GM18519 (cell line): ENCODE results near the gene HMMR.
"Not testable (repeated sequence)": the region's sequence is repeated elsewhere in the genome, so short reads cannot be mapped to it uniquely, and the experiment has no call there.

Source experiments
- ATAC-seq: cut with Tn5 transposase; IDR thresholded peaks from one replicate; pipeline ENCODE4 v1.9.1; 2021; ENCODE audit warnings: mild to moderate bottlenecking, moderate library complexity; ENCODE audit not compliant: unreplicated experiment, low FRiP score

HMMR gene

GRCh38 chr5:163460562-163461171 lies at the start of gene HMMR:
TSS of gene HMMR (plus strand) at chr5:163460632. CDS start at chr5:163460693, 61 bp downstream.
- no peak for ATAC-seq

GRCh38 chr5:163415673-163416072 lies 44.8 kb upstream of the HMMR start:
- ATAC-seq: not testable (repeated sequence)

- no peak for ATAC-seq
Measured at GRCh38 chr5:163424836-163425235, 35.6 kb upstream of the HMMR start.

GRCh38 chr5:163426128-163426527 lies 34.3 kb upstream of the HMMR start:
- ATAC-seq: not testable (repeated sequence)

GRCh38 chr5:163432544-163432943 lies 27.9 kb upstream of the HMMR start:
- ATAC-seq: no peak

GRCh38 chr5:163433271-163433670 lies 27.2 kb upstream of the HMMR start:
- ATAC-seq: no peak

GRCh38 chr5:163434401-163434866 lies 26.0 kb upstream of the HMMR start:
- no peak for ATAC-seq

- no peak for ATAC-seq
Measured at GRCh38 chr5:163436515-163436914, 23.9 kb upstream of the HMMR start.

GRCh38 chr5:163437011-163437308 lies 23.5 kb upstream of the HMMR start:
- no peak for ATAC-seq

- ATAC-seq: peak; percentile 83
Measured at GRCh38 chr5:163437309-163438182, 22.9 kb upstream of the HMMR start, which contains the start of gene CCNG1. TSS of gene CCNG1 (plus strand) at chr5:163437595. CDS start at chr5:163439257, 1,662 bp downstream.

GRCh38 chr5:163439092-163439425 lies 21.4 kb upstream of the HMMR start:
- peak; percentile 31 for ATAC-seq

- ATAC-seq: no peak
Measured at GRCh38 chr5:163440954-163441353, 19.5 kb upstream of the HMMR start.

- ATAC-seq: no peak
Measured at GRCh38 chr5:163444526-163444925, 15.9 kb upstream of the HMMR start.

GRCh38 chr5:163445345-163445744 lies 15.1 kb upstream of the HMMR start:
- no peak for ATAC-seq

GRCh38 chr5:163447191-163447590 lies 13.2 kb upstream of the HMMR start:
- ATAC-seq: no peak

- ATAC-seq: no peak
Measured at GRCh38 chr5:163447875-163448274, 12.6 kb upstream of the HMMR start.

- ATAC-seq: no peak
Measured at GRCh38 chr5:163448491-163448890, 11.9 kb upstream of the HMMR start.

- no peak for ATAC-seq
Measured at GRCh38 chr5:163451489-163451888, 8.9 kb upstream of the HMMR start.

GRCh38 chr5:163453705-163454104 lies 6.7 kb upstream of the HMMR start:
- ATAC-seq: no peak

- not testable (repeated sequence) for ATAC-seq
Measured at GRCh38 chr5:163455406-163455805, 5.0 kb upstream of the HMMR start.

GRCh38 chr5:163456029-163456589 lies 4.3 kb upstream of the HMMR start:
- no peak for ATAC-seq

GRCh38 chr5:163456840-163457239 lies 3.6 kb upstream of the HMMR start:
- ATAC-seq: no peak
